AG10803 (cell line): ENCODE data around the gene ABHD6.
"Not testable (repeated sequence)": the region's sequence is repeated elsewhere in the genome, so short reads cannot be mapped to it uniquely, and the experiment has no call there.

Experiments
- DNase-seq: peaks from one replicate; pipeline ENCODE4 v3.0.0; 2010; ENCODE audit warnings: low read depth
- H3K4me3 ChIP-seq: 2 replicates; pipeline ENCODE4 v1.5.1; 2011; ENCODE audit warnings: mild to moderate bottlenecking, low read length, control low read depth
- TF ChIP-seq, protein P1 (sequence below): conservative IDR thresholded peaks from 2 replicates; pipeline ENCODE4 v1.5.1; 2011; ENCODE audit warnings: mild to moderate bottlenecking, low read length, control low read depth, inconsistent platforms

ABHD6 gene

DNA sequence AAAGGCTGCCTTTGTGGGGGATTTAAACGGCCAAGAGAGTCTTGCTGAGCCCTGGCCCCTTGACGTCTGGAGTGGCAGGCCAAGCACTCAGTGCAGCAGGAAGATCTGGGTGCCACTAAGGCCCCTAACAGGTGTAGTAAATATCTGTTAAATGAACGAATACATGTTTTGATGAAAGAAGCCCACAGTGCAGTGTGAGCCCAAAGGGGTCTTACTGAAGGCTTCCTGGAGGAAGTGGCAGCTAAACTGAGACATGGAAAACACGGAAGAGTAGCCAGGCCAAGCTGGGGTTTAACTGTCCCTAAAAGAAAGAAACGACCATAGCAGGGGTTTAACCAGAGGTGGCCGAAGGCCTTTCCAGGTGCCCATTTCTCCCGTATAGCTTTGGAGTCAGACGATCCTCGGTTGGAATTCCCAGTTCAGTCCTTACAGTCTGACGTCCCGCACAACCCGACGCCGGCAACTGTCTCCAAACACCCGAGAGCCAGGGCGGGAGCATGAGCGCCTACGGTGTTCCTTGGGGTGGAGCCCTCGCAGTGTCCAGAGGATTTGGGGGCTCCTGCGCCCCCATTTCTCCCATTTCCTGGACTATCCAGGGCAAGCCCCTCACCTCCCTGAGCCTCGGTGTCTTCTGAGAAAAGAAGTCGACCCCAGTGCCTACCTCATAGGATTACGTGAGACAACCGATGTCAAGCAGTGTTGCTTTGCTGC, 910 bp upstream of the ABHD6 start:
- no peak for DNase-seq
- TF ChIP-seq, protein P1, sequence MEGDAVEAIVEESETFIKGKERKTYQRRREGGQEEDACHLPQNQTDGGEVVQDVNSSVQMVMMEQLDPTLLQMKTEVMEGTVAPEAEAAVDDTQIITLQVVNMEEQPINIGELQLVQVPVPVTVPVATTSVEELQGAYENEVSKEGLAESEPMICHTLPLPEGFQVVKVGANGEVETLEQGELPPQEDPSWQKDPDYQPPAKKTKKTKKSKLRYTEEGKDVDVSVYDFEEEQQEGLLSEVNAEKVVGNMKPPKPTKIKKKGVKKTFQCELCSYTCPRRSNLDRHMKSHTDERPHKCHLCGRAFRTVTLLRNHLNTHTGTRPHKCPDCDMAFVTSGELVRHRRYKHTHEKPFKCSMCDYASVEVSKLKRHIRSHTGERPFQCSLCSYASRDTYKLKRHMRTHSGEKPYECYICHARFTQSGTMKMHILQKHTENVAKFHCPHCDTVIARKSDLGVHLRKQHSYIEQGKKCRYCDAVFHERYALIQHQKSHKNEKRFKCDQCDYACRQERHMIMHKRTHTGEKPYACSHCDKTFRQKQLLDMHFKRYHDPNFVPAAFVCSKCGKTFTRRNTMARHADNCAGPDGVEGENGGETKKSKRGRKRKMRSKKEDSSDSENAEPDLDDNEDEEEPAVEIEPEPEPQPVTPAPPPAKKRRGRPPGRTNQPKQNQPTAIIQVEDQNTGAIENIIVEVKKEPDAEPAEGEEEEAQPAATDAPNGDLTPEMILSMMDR, result no peak
- peak overlapping the region; percentile 80 for H3K4me3 ChIP-seq

- TF ChIP-seq, protein P1, result no peak
- peak overlapping the region; percentile 80 for H3K4me3 ChIP-seq
- DNase-seq, result peak; percentile 35
Observed at GRCh38 chr3:58237941-58238681, 519 bp downstream of the ABHD6 start.

DNA sequence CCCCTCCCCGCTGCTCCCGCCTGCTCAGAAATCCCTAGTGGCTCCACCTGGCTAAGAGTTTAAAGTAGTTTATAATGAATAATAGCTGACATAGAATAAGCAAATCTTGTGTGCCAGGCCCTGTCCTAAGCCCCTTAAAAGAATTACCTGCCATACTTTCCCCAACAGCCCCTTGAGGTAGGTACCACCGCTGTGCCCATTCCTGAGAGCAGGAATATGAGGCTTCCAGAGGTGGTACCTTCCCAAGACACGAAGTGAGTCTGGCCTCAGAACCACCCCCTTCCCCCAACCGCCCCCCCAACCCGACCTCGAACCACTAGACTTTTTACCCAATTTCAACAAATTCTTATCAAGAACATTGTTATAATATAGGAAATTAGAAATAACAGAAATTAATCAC, 1.2 kb downstream of the ABHD6 start:
- no peak for DNase-seq
- TF ChIP-seq, protein P1, result no peak

GRCh38 chr3:58241306-58242044, 3.9 kb downstream of the ABHD6 start:
- TF ChIP-seq, protein P1, result no peak
- no peak overlapping the region for H3K4me3 ChIP-seq
- DNase-seq, result no peak

More for the DNA sequence above, 1.2 kb downstream of the ABHD6 start:
- H3K4me3 ChIP-seq, result no peak overlapping the region; the same call in 1 of the 2 replicates

DNA sequence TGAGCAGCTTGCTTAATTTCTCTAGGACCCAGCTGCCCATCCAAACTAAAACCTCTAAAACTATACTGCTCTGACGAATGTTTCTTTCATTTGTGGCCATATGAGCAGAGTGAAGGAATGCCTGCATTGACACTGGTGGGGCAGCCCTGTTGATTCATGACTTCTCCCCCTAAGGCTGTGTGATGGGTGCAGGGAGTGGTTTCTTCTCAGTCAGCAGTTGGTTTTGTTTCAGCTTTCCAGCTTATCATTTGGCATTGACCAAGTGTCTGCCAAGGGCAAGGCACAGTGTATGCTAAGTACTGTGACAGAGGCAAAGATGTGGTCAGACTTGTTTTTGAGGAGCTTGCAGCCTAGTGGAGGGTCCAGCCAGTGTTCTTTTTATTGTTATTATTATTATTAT, 4.7 kb downstream of the ABHD6 start:
- no peak overlapping the region for H3K4me3 ChIP-seq
- no peak for DNase-seq
- TF ChIP-seq, protein P1, result no peak

- H3K4me3 ChIP-seq, result not testable (repeated sequence)
Observed at GRCh38 chr3:58242860-58243259, 5.3 kb downstream of the ABHD6 start.

GRCh38 chr3:58243976-58244585, 6.5 kb downstream of the ABHD6 start:
- DNase-seq, result no peak
- TF ChIP-seq, protein P1, result no peak
- H3K4me3 ChIP-seq, result no peak overlapping the region

More at GRCh38 chr3:58242860-58243259, 5.3 kb downstream of the ABHD6 start:
- DNase-seq, result not testable (repeated sequence)
